Suppressor macrophage (primary cell): ENCODE measurements around the gene COL6A3.
"Not testable (repeated sequence)": the region's sequence is repeated elsewhere in the genome, so short reads cannot be mapped to it uniquely, and the experiment has no call there.

Source experiments
- DNase-seq, 4 experiments: peaks; one replicate each; pipeline ENCODE4 v3.0.0-alpha.2; 2020 to 2022

The COL6A3 gene

GRCh38 chr2:237379636-237380035 is 34.3 kb downstream of the COL6A3 start:
- peak in 1 of 4 experiments; percentile 12 for DNase-seq

GRCh38 chr2:237378650-237379049 is 35.3 kb downstream of the COL6A3 start:
- DNase-seq = no peak

GRCh38 chr2:237374284-237375060 is 39.5 kb downstream of the COL6A3 start:
- no peak for DNase-seq

DNA sequence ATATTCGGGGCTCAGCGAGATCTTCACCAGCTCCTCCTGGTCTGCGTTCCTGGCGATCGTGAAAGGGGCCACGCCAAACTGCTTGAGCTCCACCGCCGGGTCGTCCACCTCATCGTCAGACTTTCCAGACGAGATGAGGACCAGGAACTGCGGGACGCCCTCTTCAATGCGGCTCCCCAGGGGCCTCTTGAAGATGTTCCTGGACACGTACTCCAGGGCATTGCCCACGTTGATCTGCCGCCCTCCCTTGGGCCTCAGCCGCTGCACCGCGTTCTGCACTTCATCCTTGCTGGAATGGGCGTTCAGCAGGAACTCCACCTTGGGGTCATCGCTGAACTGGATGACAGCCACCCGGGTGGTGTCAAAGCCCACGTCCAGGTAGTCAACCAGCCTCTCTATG is 42.1 kb downstream of the COL6A3 start:
- no peak for DNase-seq

- DNase-seq = no peak
Measured at GRCh38 chr2:237365671-237366070, 48.3 kb downstream of the COL6A3 start.

- DNase-seq = no peak
Measured at GRCh38 chr2:237364655-237365054, 49.3 kb downstream of the COL6A3 start.

DNA sequence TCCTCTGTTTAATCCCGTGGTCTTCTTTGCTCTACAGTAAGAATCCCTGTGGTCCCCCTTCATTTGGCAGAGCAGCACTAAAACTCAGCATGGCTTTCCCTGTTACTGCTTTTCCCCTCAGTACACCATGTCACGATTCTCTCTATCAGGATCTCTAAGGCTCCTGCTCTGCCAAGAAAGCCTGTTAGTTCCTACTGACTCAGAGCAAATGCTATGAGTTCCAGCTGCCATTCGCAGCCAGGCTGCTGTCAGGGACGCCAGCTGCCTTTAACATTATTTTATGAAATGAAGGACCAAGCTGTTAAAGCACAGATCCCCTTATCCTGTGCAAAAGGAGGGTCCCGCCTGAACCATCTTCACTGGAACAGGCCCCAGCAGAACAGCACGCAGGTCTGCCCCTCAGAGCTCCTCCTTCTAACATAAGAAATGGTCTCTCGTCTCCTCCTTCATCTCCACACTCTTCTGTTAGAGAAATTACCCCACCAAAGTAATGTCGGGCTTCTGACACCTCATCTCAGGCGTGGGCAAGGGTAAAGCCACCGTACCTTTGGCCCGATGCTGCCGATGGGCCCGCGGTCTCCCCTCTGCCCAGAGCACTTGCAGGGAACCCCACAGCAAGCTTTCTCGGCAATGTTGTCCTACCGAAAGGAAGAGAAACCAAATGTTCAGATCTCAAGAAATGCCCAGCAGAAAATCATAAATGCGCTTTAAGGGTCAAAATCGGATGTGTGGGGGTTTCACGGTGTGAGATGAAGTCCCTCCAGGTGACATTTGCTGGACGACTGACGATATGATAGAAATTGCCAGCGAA is 52.6 kb downstream of the COL6A3 start:
- no peak for DNase-seq

- DNase-seq = no peak
Measured at GRCh38 chr2:237359894-237360780, 53.8 kb downstream of the COL6A3 start.

DNA sequence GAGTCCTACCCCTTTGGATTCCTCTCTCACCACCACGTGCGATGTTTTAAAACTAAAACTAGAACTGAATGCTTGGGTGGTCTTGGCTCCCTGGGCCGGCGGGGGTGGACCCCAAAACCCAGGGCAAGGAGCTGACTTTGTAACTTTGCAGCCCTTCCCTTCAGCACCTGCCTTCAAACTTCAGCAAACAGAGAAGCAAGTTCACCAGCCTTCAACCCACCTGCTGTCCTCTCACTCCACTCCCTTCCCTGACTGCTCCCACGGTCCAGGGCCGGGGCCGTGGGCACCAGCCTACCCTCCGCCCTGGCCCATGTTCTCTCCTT is 54.5 kb downstream of the COL6A3 start:
- no peak for DNase-seq

- no peak for DNase-seq
Measured at GRCh38 chr2:237358721-237359517, 55.0 kb downstream of the COL6A3 start.

GRCh38 chr2:237355701-237356100 is 58.3 kb downstream of the COL6A3 start:
- no peak for DNase-seq

DNA sequence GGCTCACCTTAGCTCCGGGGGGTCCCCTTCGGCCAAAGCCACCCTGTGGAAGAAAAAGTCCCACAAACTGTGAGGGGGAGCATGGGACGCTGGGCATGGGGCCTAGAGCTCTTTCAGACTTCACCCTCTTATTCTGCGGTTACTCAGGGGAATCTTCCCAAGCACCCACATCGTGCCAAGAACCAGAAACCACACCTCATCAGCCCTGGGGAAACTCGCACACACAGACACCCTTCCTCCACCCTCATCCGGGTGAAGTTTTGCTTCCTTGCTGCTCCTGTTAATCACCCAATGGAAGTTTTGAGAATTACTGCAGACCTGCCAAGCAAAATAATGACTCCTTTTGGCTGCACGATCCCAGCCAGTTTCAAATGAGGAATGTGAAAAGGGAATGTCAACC is 59.1 kb downstream of the COL6A3 start:
- DNase-seq = no peak

DNA sequence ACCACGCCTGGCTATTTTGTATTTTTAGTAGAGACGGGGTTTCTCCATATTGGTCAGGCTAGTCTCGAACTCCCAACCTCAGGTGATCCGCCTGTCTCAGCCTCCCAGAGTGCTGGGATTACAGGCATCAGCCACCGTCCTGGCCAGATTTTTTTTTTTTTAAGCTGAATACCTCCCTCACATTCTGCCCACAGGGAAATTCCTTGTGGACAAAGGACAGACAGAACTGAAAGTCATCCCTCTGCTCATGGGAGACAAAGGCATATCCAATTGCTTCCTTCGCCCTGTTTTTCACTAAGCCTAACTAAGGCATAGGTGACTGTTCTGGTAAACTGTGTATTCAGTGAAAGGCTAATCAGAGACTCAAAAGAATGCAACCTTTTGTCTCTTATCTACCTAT is 59.8 kb downstream of the COL6A3 start:
- DNase-seq = not testable (repeated sequence)

DNA sequence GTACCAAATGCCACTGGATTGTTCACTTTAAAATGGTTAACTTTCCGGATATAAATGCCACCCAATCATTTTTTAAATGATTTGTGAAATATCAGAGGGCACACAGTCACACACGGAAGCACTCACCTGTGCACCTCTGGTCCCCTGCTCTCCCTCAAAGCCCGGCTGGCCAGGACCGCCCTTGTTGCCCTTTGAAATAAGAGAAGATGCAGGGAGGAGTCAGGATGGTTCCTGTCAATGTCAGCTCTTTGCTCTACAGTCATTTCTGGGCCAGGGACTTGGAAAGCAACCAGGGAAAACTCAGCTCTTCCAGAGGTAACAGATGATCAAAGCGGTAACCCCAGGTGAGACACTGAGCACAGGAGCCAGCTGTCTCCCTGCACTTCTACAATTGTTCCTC is 60.7 kb downstream of the COL6A3 start:
- DNase-seq = no peak

DNA sequence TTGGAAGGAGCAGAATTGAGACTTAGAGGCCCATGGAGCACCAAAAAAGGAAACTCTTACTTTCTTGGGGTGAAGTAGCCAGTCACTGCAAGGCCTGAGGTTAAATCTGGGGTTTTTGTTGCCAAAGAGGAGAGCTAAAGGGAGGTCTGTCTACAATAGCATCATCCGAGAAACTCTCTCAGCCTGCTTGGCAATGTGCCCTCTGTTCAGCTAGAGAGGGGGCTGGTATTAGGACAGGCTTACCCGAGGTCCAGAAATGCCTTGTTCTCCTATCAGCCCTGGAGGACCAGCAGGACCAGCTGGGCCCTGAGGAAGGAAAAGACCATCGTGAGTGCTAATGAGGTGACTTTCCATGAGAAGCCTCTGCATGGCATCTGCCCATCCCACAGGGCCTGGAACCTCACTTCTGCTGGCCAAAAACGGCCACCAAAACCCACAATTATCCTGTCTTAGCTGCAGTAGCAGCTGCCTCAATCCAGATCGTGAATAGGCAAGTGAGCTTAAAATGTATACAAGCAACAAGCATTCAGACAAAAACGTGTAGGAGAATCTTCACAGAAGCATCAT is 61.6 kb downstream of the COL6A3 start:
- DNase-seq = no peak

DNA sequence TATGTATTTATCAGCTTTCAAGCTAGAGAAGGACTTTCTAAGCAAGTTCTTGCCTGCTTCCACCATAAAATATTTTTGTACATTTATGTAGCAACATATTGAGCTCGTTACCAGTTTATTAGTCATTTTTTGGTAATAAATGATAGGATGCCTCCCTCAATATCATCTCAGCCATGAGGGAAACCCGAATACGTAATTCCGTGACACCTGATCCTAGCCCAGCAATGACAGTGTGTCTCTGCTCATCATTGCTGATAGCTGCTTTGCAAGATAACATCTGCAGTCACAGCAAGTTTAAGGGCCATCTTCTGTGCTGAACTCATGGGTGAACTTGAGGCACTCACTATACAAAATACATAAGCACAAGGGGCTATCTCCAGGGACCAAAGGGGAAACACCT is 62.2 kb downstream of the COL6A3 start:
- no peak for DNase-seq

- DNase-seq = no peak
Measured at GRCh38 chr2:237351046-237351445, 62.9 kb downstream of the COL6A3 start.

DNA sequence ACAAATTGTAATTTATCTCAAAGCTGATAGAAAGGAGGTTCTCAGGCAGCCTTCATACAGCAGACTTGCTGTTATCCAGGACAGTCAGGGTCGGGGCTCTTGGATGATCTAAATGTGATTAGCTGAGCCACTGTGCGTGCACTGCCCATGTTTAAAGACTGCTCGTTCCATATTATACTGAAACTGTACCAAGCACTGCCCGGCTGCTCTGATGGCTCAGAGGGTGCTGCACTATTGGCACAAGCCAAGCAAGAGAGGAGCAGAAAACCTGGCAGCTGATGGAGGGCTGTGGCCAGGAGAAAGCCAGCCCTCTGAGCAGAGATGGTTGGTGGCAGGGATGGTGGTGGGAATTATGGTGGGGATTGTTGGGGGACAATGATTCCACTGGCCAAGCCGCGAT is 63.4 kb downstream of the COL6A3 start:
- no peak for DNase-seq

DNA sequence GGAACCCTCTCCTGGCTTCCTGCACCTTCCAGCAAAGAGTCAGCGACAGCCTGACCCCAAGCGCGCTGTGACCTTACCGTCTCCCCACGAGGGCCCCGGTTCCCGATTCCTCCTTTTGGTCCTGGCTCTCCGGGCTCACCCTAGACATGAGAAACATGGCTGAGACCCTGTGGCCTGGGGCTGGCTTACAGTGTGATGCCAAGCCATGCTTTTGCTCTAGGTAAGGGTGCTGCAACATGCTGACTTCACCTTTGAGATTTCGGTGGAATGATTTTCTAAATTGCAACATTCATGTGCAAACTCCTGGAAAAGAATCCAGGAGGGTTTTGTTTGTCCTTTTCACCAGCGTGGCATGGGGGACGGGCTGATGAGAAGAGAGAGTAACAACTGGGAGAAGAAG is 63.9 kb downstream of the COL6A3 start:
- no peak for DNase-seq

DNA sequence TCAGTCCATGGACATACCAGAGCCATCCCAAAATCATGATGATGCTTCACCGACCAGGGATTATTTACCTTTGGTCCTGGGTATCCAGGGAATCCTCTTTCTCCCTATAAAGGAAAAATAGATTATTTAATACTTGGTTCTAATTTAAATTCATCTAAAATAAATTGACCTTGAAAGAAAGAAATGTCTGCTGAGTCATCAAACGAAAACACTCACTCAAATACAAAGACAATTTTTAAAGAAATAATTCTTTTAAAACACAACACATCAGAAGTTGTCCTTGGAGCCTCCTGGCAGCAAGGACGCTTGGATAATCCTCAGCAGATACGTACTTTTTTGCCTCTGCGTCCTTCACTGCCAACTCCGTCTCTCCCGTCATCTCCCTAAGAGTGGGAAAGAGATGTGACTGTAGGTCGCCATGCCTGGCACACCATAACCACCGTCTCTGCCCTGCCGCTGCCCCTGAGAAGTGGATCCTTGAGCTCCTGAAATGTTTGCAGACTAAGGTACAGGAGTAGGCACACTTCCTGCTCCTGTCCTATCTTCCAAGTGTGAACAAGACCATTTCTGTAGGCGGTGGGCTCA is 65.6 kb downstream of the COL6A3 start:
- DNase-seq = no peak

- no peak for DNase-seq
Measured at GRCh38 chr2:237345891-237346640, 67.9 kb downstream of the COL6A3 start.
